Measurements from ENCODE around the gene LCORL.

LCORL gene

GRCh38 chr4:17895481-17895880, 126.1 kb downstream of the LCORL start:
- DNase-seq (ENCODE audit: low read depth) = no peak
- TF ChIP-seq CTCF (conservative IDR thresholded peaks at IDR 0.05; ENCODE audit: low read depth, low read length) = no peak
- H3K4me3 ChIP-seq (ENCODE audit: low read depth, low read length) = no peak overlapping the region

- H3K4me3 ChIP-seq (ENCODE audit: low read depth, low read length) = no peak overlapping the region
- DNase-seq (ENCODE audit: low read depth) = no peak
- no peak for TF ChIP-seq CTCF (conservative IDR thresholded peaks at IDR 0.05; ENCODE audit: low read depth, low read length)
Observed at GRCh38 chr4:17894421-17894820, 127.1 kb downstream of the LCORL start.

GRCh38 chr4:17889692-17890091, 131.9 kb downstream of the LCORL start:
- no peak overlapping the region for H3K4me3 ChIP-seq (ENCODE audit: low read depth, low read length)
- DNase-seq (ENCODE audit: low read depth) = no peak
- no peak for TF ChIP-seq CTCF (conservative IDR thresholded peaks at IDR 0.05; ENCODE audit: low read depth, low read length)

- no peak for DNase-seq (ENCODE audit: low read depth)
Observed at GRCh38 chr4:17884511-17884910, 137.0 kb downstream of the LCORL start.

GRCh38 chr4:17884063-17884462, 137.5 kb downstream of the LCORL start:
- DNase-seq (ENCODE audit: low read depth) = peak; percentile 12
- no peak for TF ChIP-seq CTCF (conservative IDR thresholded peaks at IDR 0.05; ENCODE audit: low read depth, low read length)
- no peak overlapping the region for H3K4me3 ChIP-seq (ENCODE audit: low read depth, low read length)

More at GRCh38 chr4:17884511-17884910, 137.0 kb downstream of the LCORL start:
- H3K4me3 ChIP-seq (ENCODE audit: low read depth, low read length) = no peak overlapping the region
- TF ChIP-seq CTCF (conservative IDR thresholded peaks at IDR 0.05; ENCODE audit: low read depth, low read length) = no peak

- TF ChIP-seq CTCF (conservative IDR thresholded peaks at IDR 0.05; ENCODE audit: low read depth, low read length) = no peak
- no peak for DNase-seq (ENCODE audit: low read depth)
Observed at GRCh38 chr4:17877661-17878060, 143.9 kb downstream of the LCORL start.

GRCh38 chr4:17876943-17877342, 144.6 kb downstream of the LCORL start:
- no peak for DNase-seq (ENCODE audit: low read depth)
- TF ChIP-seq CTCF (conservative IDR thresholded peaks at IDR 0.05; ENCODE audit: low read depth, low read length) = no peak
- no peak overlapping the region for H3K4me3 ChIP-seq (ENCODE audit: low read depth, low read length)

More at GRCh38 chr4:17877661-17878060, 143.9 kb downstream of the LCORL start:
- H3K4me3 ChIP-seq (ENCODE audit: low read depth, low read length) = no peak overlapping the region
